CD14-positive monocyte (primary cell): ENCODE results near the gene LRRC4. TPM values are rescaled to one million over a fixed set of nuclear protein-coding genes. Genes with fewer than 3 reads are reported as not detected.

Experiments used
- DNase-seq, 3 donors: peaks; one replicate each; pipeline ENCODE4 v3.0.0-alpha.2; 2011 to 2022
- H2AFZ ChIP-seq: 2 replicates; pipeline ENCODE4 v1.6.0; 2012; ENCODE audit warnings: mild to moderate bottlenecking, low read depth, low read length, inconsistent platforms; ENCODE audit not compliant: insufficient read depth, poor library complexity, severe bottlenecking
- H3K27ac ChIP-seq, 2 donors: 1 replicate in 1 of 2; 2 replicates in 1 of 2; pipeline ENCODE4 v1.5.1; 2012 to 2013; ENCODE audit warnings: low read length in 2 of 2, control low read depth in 1 of 2, inconsistent platforms in 1 of 2, low read depth in 1 of 2, mild to moderate bottlenecking in 1 of 2
- H3K27me3 ChIP-seq, 2 donors: one replicate each; pipeline versions ENCODE4 v1.6.0 to v1.6.1; 2011 to 2013; ENCODE audit warnings: low read length in 2 of 2; ENCODE audit not compliant: control insufficient read depth in 2 of 2, insufficient read depth in 2 of 2
- H3K36me3 ChIP-seq, 2 donors: replicated peaks in 1 of 2; 1 replicate in 1 of 2; 2 replicates in 1 of 2; pipeline versions ENCODE4 v1.5.1 to v1.6.1; 2012 to 2013; ENCODE audit warnings: low read length in 2 of 2, control low read depth in 1 of 2, inconsistent platforms in 1 of 2, mild to moderate bottlenecking in 1 of 2; ENCODE audit not compliant: insufficient read depth in 2 of 2, control insufficient read depth in 1 of 2
- H3K4me1 ChIP-seq, 2 donors: 1 replicate in 1 of 2; 2 replicates in 1 of 2; pipeline versions ENCODE4 v1.5.1 to v1.6.1; 2012 to 2013; ENCODE audit warnings: low read length in 2 of 2, control low read depth in 1 of 2, inconsistent platforms in 1 of 2, mild to moderate bottlenecking in 1 of 2, moderate library complexity in 1 of 2; ENCODE audit not compliant: insufficient read depth in 2 of 2, control insufficient read depth in 1 of 2
- H3K4me2 ChIP-seq: replicated peaks from 2 replicates; pipeline ENCODE3; 2012; ENCODE audit warnings: low read length, moderate library complexity, mild to moderate bottlenecking; ENCODE audit not compliant: poor library complexity, severe bottlenecking; ENCODE audit errors: extremely low read depth
- H3K4me3 ChIP-seq, 3 experiments: fragments of 200-600 bp in 1 of 3; sonication (generic) in 1 of 3; replicated peaks in 1 of 3; 1 replicate in 2 of 3; 2 replicates in 1 of 3; pipeline ENCODE4 v1.5.1; 2011 to 2013; ENCODE audit warnings: low read length in 3 of 3, mild to moderate bottlenecking in 3 of 3, control low read depth in 2 of 3, low read depth in 2 of 3, inconsistent platforms in 1 of 3, moderate library complexity in 1 of 3
- H3K79me2 ChIP-seq: 2 replicates; pipeline ENCODE4 v1.6.0; 2012; ENCODE audit warnings: mild to moderate bottlenecking, control low read depth, inconsistent platforms, low read length, moderate library complexity; ENCODE audit not compliant: insufficient read depth
- H3K9ac ChIP-seq: 2 replicates; pipeline ENCODE4 v1.6.0; 2017; ENCODE audit warnings: low read length, mild to moderate bottlenecking; ENCODE audit not compliant: insufficient read depth, poor library complexity, severe bottlenecking
- H3K9me3 ChIP-seq, 2 donors: replicated peaks in 1 of 2; 1 replicate in 1 of 2; 2 replicates in 1 of 2; pipeline versions ENCODE4 v1.5.1 to v1.6.1; 2012 to 2013; ENCODE audit warnings: low read length in 2 of 2, control low read depth in 1 of 2; ENCODE audit not compliant: control insufficient read depth in 1 of 2, insufficient read depth in 1 of 2
- H4K20me1 ChIP-seq: 2 replicates; pipeline ENCODE4 v1.6.0; 2012; ENCODE audit warnings: mild to moderate bottlenecking, low read length, control low read depth, moderate library complexity; ENCODE audit not compliant: insufficient read depth
- H3K27ac Mint-ChIP-seq, 7 donors: one replicate each; pipeline ENCODE4 v1.8.0; 2020; ENCODE audit warnings: mild to moderate bottlenecking in 7 of 7, mixed read lengths in 7 of 7, moderate library complexity in 6 of 7, inconsistent platforms in 2 of 7
- H3K27me3 Mint-ChIP-seq, 3 donors: one replicate each; pipeline ENCODE4 v1.8.0; 2021 to 2022; ENCODE audit warnings: low read depth in 3 of 3, mild to moderate bottlenecking in 3 of 3, mixed read lengths in 3 of 3, moderate library complexity in 3 of 3, inconsistent platforms in 1 of 3
- H3K36me3 Mint-ChIP-seq, 2 donors: one replicate each; pipeline ENCODE4 v1.8.0; 2020; ENCODE audit warnings: mixed read lengths in 2 of 2, inconsistent platforms in 1 of 2, mild to moderate bottlenecking in 1 of 2
- H3K4me1 Mint-ChIP-seq: one replicate; pipeline ENCODE4 v1.8.0; 2020; ENCODE audit warnings: mild to moderate bottlenecking, mixed read lengths
- H3K4me3 Mint-ChIP-seq, 2 donors: one replicate each; pipeline ENCODE4 v1.8.0; 2020; ENCODE audit warnings: mild to moderate bottlenecking in 2 of 2, mixed read lengths in 2 of 2, moderate library complexity in 1 of 2
- H3K9me3 Mint-ChIP-seq, 7 donors: one replicate each; pipeline ENCODE4 v1.8.0; 2020 to 2022; ENCODE audit warnings: mixed read lengths in 7 of 7, mild to moderate bottlenecking in 6 of 7, moderate library complexity in 6 of 7, inconsistent platforms in 2 of 7
- CTCF ChIP-seq: fragments of 200-600 bp; IDR thresholded peaks from one replicate; pipeline ENCODE4 v1.8.0; 2022; ENCODE audit warnings: antibody characterized with exemption, mild to moderate bottlenecking
- WGBS: methylation state at CpG from one replicate; pipeline ENCODE4 v1.1.5; 2013; ENCODE audit warnings: missing lambda C conversion rate; ENCODE audit not compliant: insufficient coverage; 5-methylcytosine and 5-hydroxymethylcytosine counted together
- intact Hi-C, 2 donors: fragments of 100-400 bp; cut with micrococcal nuclease; formaldehyde crosslinking; loops; one replicate each; pipeline versions ENCODE4 v1.15.0 to v1.15.1; 2023
- polyA plus RNA-seq, 3 donors: library from polyadenylated mRNA; depleted of rRNA in 1 of 3; unstranded in 2 of 3; stranded (reverse) in 1 of 3; fragments of 300-500 nt in 2 of 3; fragments of >200 nt in 1 of 3; fragmentation: Illumina TruSeq in 2 of 3; gene quantifications; 1 replicate in 2 of 3; 2 replicates in 1 of 3; pipeline ENCODE4 v1.2.3, GENCODE V29; 2012 to 2021

Gene LRRC4
- polyA plus RNA-seq, 3 donors: 0.12 to 3.3 (median 0.91) TPM

DNA sequence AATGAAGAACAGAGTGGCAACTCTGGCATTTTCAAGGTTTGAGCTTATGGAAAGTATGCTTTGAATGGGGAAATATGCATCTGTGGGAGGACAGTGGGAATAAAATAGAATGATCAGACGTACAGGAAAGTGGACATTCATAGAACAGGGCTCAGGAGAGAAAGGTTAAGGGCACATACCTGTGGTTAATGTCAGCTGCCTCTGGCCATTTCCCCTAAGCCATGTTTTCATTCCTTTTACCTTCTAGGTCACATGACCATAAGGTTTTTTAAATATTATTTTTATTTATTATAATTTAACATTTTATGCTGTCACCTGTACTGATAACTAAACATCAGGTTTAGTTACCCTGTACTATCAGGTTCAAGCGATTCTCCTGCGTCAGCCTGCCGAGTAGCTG, 52.8 kb downstream of the LRRC4 start:
- Histone ChIP-seq H3K4me1 (no peaks in the 10 kb centered on the region), H3K79me2 (no peaks in the 10 kb centered on the region), H3K4me2 (no peak overlapping the region), H3K9ac (no peak overlapping the region), H3K27me3 (no peaks in the 10 kb centered on the region), H2AFZ (no peak overlapping the region), H3K4me3 (no peak overlapping the region), H3K27ac (no peak overlapping the region), H4K20me1 (no peaks in the 10 kb centered on the region), H3K9me3 (peaks cover 19% of the 10 kb centered on the region in 2 donors), H3K36me3 (peaks cover 4 to 49% of the 10 kb centered on the region in 2 donors)
- H3K9me3 Mint-ChIP-seq: peaks cover 16 to 28% (median 27%) of the 10 kb centered on the region in 7 donors
- H3K27ac Mint-ChIP-seq: no peak overlapping the region
- no peaks in the 10 kb centered on the region for H3K4me1 Mint-ChIP-seq
- DNase-seq: no peak
- H3K36me3 Mint-ChIP-seq: peaks cover 42 to 68% of the 10 kb centered on the region in 2 donors
- no peak overlapping the region for H3K4me3 Mint-ChIP-seq
- WGBS: no CpG with 5 or more reads among the region's 4 CpGs
- no peak for TF ChIP-seq CTCF
- intact Hi-C loops: no loop called here
- H3K27me3 Mint-ChIP-seq: peaks cover 0 to 2% (median 0%) of the 10 kb centered on the region in 3 donors

Other genes with a start within 250 kb of the LRRC4 start
- gene LEP, start 209.8 kb upstream of the LRRC4 start, polyA plus RNA-seq: under 1 TPM in 2 of 3 donors, not detected in 1; 0.12 to 0.13 TPM